CD14-positive monocyte (primary cell): ENCODE results near the gene PLD3. TPM values are rescaled to one million over a fixed set of nuclear protein-coding genes. Genes with fewer than 3 reads are reported as not detected.
A peak's percentile ranks its signal among the peaks of the same experiment; 100 is the strongest.

ENCODE experiments used
- DNase-seq, 3 donors: peaks; one replicate each; pipeline ENCODE4 v3.0.0-alpha.2; 2011 to 2022
- H2AFZ ChIP-seq: 2 replicates; pipeline ENCODE4 v1.6.0; 2012; ENCODE audit warnings: mild to moderate bottlenecking, low read depth, low read length, inconsistent platforms; ENCODE audit not compliant: insufficient read depth, poor library complexity, severe bottlenecking
- H3K27ac ChIP-seq, 2 donors: 1 replicate in 1 of 2; 2 replicates in 1 of 2; pipeline ENCODE4 v1.5.1; 2012 to 2013; ENCODE audit warnings: low read length in 2 of 2, control low read depth in 1 of 2, inconsistent platforms in 1 of 2, low read depth in 1 of 2, mild to moderate bottlenecking in 1 of 2
- H3K27me3 ChIP-seq, 2 donors: one replicate each; pipeline versions ENCODE4 v1.6.0 to v1.6.1; 2011 to 2013; ENCODE audit warnings: low read length in 2 of 2; ENCODE audit not compliant: control insufficient read depth in 2 of 2, insufficient read depth in 2 of 2
- H3K36me3 ChIP-seq, 2 donors: replicated peaks in 1 of 2; 1 replicate in 1 of 2; 2 replicates in 1 of 2; pipeline versions ENCODE4 v1.5.1 to v1.6.1; 2012 to 2013; ENCODE audit warnings: low read length in 2 of 2, control low read depth in 1 of 2, inconsistent platforms in 1 of 2, mild to moderate bottlenecking in 1 of 2; ENCODE audit not compliant: insufficient read depth in 2 of 2, control insufficient read depth in 1 of 2
- H3K4me1 ChIP-seq, 2 donors: 1 replicate in 1 of 2; 2 replicates in 1 of 2; pipeline versions ENCODE4 v1.5.1 to v1.6.1; 2012 to 2013; ENCODE audit warnings: low read length in 2 of 2, control low read depth in 1 of 2, inconsistent platforms in 1 of 2, mild to moderate bottlenecking in 1 of 2, moderate library complexity in 1 of 2; ENCODE audit not compliant: insufficient read depth in 2 of 2, control insufficient read depth in 1 of 2
- H3K4me2 ChIP-seq: replicated peaks from 2 replicates; pipeline ENCODE3; 2012; ENCODE audit warnings: low read length, moderate library complexity, mild to moderate bottlenecking; ENCODE audit not compliant: poor library complexity, severe bottlenecking; ENCODE audit errors: extremely low read depth
- H3K4me3 ChIP-seq, 3 experiments: fragments of 200-600 bp in 1 of 3; sonication (generic) in 1 of 3; replicated peaks in 1 of 3; 1 replicate in 2 of 3; 2 replicates in 1 of 3; pipeline ENCODE4 v1.5.1; 2011 to 2013; ENCODE audit warnings: low read length in 3 of 3, mild to moderate bottlenecking in 3 of 3, control low read depth in 2 of 3, low read depth in 2 of 3, inconsistent platforms in 1 of 3, moderate library complexity in 1 of 3
- H3K79me2 ChIP-seq: 2 replicates; pipeline ENCODE4 v1.6.0; 2012; ENCODE audit warnings: mild to moderate bottlenecking, control low read depth, inconsistent platforms, low read length, moderate library complexity; ENCODE audit not compliant: insufficient read depth
- H3K9ac ChIP-seq: 2 replicates; pipeline ENCODE4 v1.6.0; 2017; ENCODE audit warnings: low read length, mild to moderate bottlenecking; ENCODE audit not compliant: insufficient read depth, poor library complexity, severe bottlenecking
- H3K9me3 ChIP-seq, 2 donors: replicated peaks in 1 of 2; 1 replicate in 1 of 2; 2 replicates in 1 of 2; pipeline versions ENCODE4 v1.5.1 to v1.6.1; 2012 to 2013; ENCODE audit warnings: low read length in 2 of 2, control low read depth in 1 of 2; ENCODE audit not compliant: control insufficient read depth in 1 of 2, insufficient read depth in 1 of 2
- H4K20me1 ChIP-seq: 2 replicates; pipeline ENCODE4 v1.6.0; 2012; ENCODE audit warnings: mild to moderate bottlenecking, low read length, control low read depth, moderate library complexity; ENCODE audit not compliant: insufficient read depth
- H3K27ac Mint-ChIP-seq, 7 donors: one replicate each; pipeline ENCODE4 v1.8.0; 2020; ENCODE audit warnings: mild to moderate bottlenecking in 7 of 7, mixed read lengths in 7 of 7, moderate library complexity in 6 of 7, inconsistent platforms in 2 of 7
- H3K27me3 Mint-ChIP-seq, 3 donors: one replicate each; pipeline ENCODE4 v1.8.0; 2021 to 2022; ENCODE audit warnings: low read depth in 3 of 3, mild to moderate bottlenecking in 3 of 3, mixed read lengths in 3 of 3, moderate library complexity in 3 of 3, inconsistent platforms in 1 of 3
- H3K36me3 Mint-ChIP-seq, 2 donors: one replicate each; pipeline ENCODE4 v1.8.0; 2020; ENCODE audit warnings: mixed read lengths in 2 of 2, inconsistent platforms in 1 of 2, mild to moderate bottlenecking in 1 of 2
- H3K4me1 Mint-ChIP-seq: one replicate; pipeline ENCODE4 v1.8.0; 2020; ENCODE audit warnings: mild to moderate bottlenecking, mixed read lengths
- H3K4me3 Mint-ChIP-seq, 2 donors: one replicate each; pipeline ENCODE4 v1.8.0; 2020; ENCODE audit warnings: mild to moderate bottlenecking in 2 of 2, mixed read lengths in 2 of 2, moderate library complexity in 1 of 2
- H3K9me3 Mint-ChIP-seq, 7 donors: one replicate each; pipeline ENCODE4 v1.8.0; 2020 to 2022; ENCODE audit warnings: mixed read lengths in 7 of 7, mild to moderate bottlenecking in 6 of 7, moderate library complexity in 6 of 7, inconsistent platforms in 2 of 7
- WGBS: methylation state at CpG from one replicate; pipeline ENCODE4 v1.1.5; 2013; ENCODE audit warnings: missing lambda C conversion rate; ENCODE audit not compliant: insufficient coverage; 5-methylcytosine and 5-hydroxymethylcytosine counted together
- intact Hi-C, 2 donors: fragments of 100-400 bp; cut with micrococcal nuclease; formaldehyde crosslinking; loops; one replicate each; pipeline versions ENCODE4 v1.15.0 to v1.15.1; 2023
- polyA plus RNA-seq, 3 donors: library from polyadenylated mRNA; depleted of rRNA in 1 of 3; unstranded in 2 of 3; stranded (reverse) in 1 of 3; fragments of 300-500 nt in 2 of 3; fragments of >200 nt in 1 of 3; fragmentation: Illumina TruSeq in 2 of 3; gene quantifications; 1 replicate in 2 of 3; 2 replicates in 1 of 3; pipeline ENCODE4 v1.2.3, GENCODE V29; 2012 to 2021
- TF ChIP-seq, protein P1 (sequence below): fragments of 200-600 bp; IDR thresholded peaks from one replicate; pipeline ENCODE4 v1.8.0; 2022; ENCODE audit warnings: antibody characterized with exemption, mild to moderate bottlenecking

PLD3 gene
- polyA plus RNA-seq, 3 donors = 168 to 334 (median 170) TPM

DNA sequence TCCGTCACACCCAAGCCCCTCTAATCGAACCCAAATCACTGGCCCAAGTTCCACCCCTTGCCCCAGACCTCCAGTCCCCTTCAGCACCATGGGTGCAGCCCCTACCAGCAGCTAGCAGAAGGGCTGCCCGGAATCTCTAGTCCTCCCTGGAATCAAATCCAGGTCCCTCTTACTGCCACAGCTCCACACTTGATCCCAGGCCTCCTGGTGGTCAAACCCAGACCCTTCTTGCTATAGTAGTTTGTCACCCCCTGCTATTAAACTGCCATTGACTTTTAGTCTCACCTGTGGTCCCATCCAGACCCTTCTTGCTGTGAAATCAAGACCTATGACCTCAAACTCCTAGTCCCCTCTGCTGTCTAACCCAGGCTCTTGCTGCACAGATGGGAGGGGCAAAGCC is 32.8 kb downstream of the PLD3 start:
- Mint-ChIP-seq H3K4me1 (no peaks in the 10 kb centered on the region), H3K27ac (peak overlapping the region in 1 of 7 donors; percentile 42), H3K27me3 (peaks cover 0 to 13% (median 2%) of the 10 kb centered on the region in 3 donors), H3K36me3 (peaks cover 22 to 38% of the 10 kb centered on the region in 2 donors), H3K9me3 (peaks cover 0 to 2% (median 0%) of the 10 kb centered on the region in 7 donors), H3K4me3 (no peak overlapping the region)
- Histone ChIP-seq H4K20me1 (peaks cover 4% of the 10 kb centered on the region), H3K4me1 (no peaks in the 10 kb centered on the region), H3K79me2 (no peaks in the 10 kb centered on the region), H2AFZ (no peak overlapping the region), H3K27me3 (no peaks in the 10 kb centered on the region), H3K9ac (no peak overlapping the region), H3K9me3 (no peaks in the 10 kb centered on the region), H3K36me3 (peaks cover 25 to 40% of the 10 kb centered on the region in 2 donors), H3K4me2 (no peak overlapping the region), H3K4me3 (no peak overlapping the region), H3K27ac (no peak overlapping the region)
- TF ChIP-seq, protein P1, sequence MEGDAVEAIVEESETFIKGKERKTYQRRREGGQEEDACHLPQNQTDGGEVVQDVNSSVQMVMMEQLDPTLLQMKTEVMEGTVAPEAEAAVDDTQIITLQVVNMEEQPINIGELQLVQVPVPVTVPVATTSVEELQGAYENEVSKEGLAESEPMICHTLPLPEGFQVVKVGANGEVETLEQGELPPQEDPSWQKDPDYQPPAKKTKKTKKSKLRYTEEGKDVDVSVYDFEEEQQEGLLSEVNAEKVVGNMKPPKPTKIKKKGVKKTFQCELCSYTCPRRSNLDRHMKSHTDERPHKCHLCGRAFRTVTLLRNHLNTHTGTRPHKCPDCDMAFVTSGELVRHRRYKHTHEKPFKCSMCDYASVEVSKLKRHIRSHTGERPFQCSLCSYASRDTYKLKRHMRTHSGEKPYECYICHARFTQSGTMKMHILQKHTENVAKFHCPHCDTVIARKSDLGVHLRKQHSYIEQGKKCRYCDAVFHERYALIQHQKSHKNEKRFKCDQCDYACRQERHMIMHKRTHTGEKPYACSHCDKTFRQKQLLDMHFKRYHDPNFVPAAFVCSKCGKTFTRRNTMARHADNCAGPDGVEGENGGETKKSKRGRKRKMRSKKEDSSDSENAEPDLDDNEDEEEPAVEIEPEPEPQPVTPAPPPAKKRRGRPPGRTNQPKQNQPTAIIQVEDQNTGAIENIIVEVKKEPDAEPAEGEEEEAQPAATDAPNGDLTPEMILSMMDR = no peak
- DNase-seq = no peak
- 87% methylated on average over 3 of the region's 3 CpGs for WGBS
- intact Hi-C loops = no loop called here

DNA sequence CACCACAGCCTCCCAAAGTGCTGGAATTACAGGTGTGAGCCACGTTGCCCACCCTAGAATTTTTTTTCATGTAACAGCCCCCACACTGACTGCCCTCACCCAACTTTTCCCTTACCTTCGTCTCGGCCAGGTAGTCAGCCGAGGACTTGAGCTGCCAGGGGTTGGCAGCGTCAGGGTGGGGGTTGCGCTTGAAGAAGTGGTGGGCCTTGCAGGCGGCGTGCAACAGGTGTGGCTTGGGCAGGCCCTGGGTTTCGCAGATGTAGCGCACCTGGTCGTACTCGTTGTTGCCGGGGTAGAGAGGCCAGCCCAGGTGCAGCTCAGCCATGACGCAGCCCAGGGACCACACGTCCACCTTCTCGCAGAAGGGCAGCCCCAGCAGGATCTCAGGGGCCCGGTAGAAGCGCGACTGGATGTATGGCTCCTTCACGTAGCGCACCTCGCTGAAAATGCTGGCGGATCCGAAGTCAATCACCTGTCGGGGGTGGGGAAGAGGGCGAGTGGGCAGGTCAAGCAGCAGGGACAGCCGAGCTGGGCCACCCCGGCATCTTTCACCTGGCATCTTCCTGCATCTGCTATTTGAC is 35.3 kb downstream of the PLD3 start:
- Histone ChIP-seq H3K4me2 (no peak overlapping the region), H3K9ac (no peak overlapping the region), H2AFZ (no peak overlapping the region), H3K4me1 (peaks cover 2 to 10% of the 10 kb centered on the region in 2 donors), H3K4me3 (no peak overlapping the region), H3K9me3 (no peaks in the 10 kb centered on the region), H4K20me1 (no peaks in the 10 kb centered on the region), H3K79me2 (no peaks in the 10 kb centered on the region), H3K27ac (no peak overlapping the region), H3K27me3 (no peaks in the 10 kb centered on the region), H3K36me3 (peaks cover 7 to 18% of the 10 kb centered on the region in 2 donors)
- Mint-ChIP-seq H3K4me3 (no peak overlapping the region), H3K4me1 (peaks cover 10% of the 10 kb centered on the region), H3K36me3 (peaks cover 12 to 18% of the 10 kb centered on the region in 2 donors), H3K9me3 (peaks cover 0 to 4% (median 0%) of the 10 kb centered on the region in 7 donors), H3K27ac (peak overlapping the region in 2 of 7 donors; percentile 13 to 26), H3K27me3 (peaks cover 1 to 13% (median 3%) of the 10 kb centered on the region in 3 donors)
- no peak for DNase-seq
- TF ChIP-seq, protein P1 = no peak
- 95% methylated on average over 28 of the region's 28 CpGs for WGBS
- intact Hi-C loops = no loop called here
